Measurements from ENCODE around the gene WDR7.

GRCh38 chr18:56888978-56889377 is 237.8 kb downstream of the WDR7 start:
- no peak for TF ChIP-seq POLR2AphosphoS5 (IDR thresholded peaks at IDR 0.05)
- no peak for TF ChIP-seq POLR2A (IDR thresholded peaks at IDR 0.05)
- TF ChIP-seq CTCF (IDR thresholded peaks at IDR 0.05), result no peak
